ENCODE results near the gene RNLS. TPM values are rescaled to one million over a fixed set of nuclear protein-coding genes. Genes with fewer than 3 reads are reported as not detected.

The RNLS gene
- total RNA-seq, 1 donor from 2014 or later: 10.0 TPM

DNA sequence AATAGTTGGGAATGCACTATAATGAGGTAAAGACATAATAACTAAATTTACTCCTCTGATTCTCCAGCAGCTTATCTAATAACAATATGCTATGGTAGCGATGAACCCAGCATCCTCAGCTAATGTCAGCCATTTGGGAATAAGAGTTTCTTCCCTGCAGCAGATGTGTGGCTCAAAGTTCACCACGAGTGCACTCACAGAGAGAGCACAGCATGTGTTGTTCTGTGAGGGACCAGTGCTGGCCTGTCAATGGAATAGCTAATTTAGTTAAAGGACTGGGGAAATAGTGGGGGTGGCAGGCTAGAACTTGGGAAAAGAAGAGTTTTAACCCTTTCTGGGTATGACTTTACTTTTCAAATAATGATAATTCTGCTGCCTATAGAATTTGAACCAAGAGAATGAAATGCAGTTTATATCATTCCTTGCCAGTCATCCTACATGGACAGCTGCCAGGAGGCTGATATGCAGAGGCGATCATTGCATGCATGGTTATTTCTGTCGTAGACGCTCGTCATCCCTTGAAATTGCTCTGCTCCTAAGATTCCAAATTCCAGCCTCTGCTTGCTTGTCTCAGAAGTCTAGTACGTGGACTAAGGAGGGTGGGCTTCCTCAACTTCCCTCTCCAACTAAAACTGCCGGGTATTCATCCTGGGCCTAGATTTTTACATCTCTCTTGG, 355.6 kb downstream of the RNLS start:
- ATAC-seq: no peak

DNA sequence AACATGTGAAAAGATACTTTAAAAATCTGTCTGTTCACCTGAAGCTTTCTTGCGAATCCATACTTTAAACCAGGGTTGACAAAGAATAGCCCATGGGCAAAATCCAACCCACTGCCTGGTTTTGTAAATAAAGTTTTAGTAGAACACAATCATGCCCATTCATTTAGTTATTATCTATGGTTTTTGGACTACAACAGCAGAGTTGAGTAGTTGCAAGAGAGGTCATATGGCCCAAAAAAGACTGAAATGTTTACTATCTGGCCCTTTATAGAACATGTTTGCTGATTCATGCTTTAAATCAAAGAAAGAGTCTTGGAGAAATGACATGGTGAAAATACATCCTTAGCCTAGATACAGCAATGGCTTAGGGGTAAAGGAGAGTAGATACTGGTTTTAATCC, 356.2 kb downstream of the RNLS start:
- ATAC-seq: no peak

GRCh38 chr10:88226071-88226659, 357.0 kb downstream of the RNLS start:
- ATAC-seq: no peak

Other genes starting within 250 kb of the RNLS start
- gene LIPJ, start 3.4 kb upstream of the RNLS start, total RNA-seq: 0.12 TPM
- not detected for gene LIPF, start 81.1 kb upstream of the RNLS start, total RNA-seq
- 3.3 TPM for gene LIPK, start 122.9 kb upstream of the RNLS start, total RNA-seq
- 1.4 TPM for gene LIPN, start 176.7 kb upstream of the RNLS start, total RNA-seq
- not detected for gene LIPM, start 219.4 kb upstream of the RNLS start, total RNA-seq

Data from esophagus mucosa (tissue), 1 donor.